ENCODE measurements around the gene PCGF3.
A peak's percentile ranks its signal among the peaks of the same experiment; 100 is the strongest.
"Not testable (repeated sequence)": the region's sequence is repeated elsewhere in the genome, so short reads cannot be mapped to it uniquely, and the experiment has no call there.

PCGF3 gene

GRCh38 chr4:742742-743311, 37.2 kb downstream of the PCGF3 start:
- DNase-seq: peak; percentile 60 to 75 (median 66)

- no peak for DNase-seq
These were observed 38.0 kb downstream of the PCGF3 start for GRCh38 chr4:743463-744211.

GRCh38 chr4:744212-744841, 38.7 kb downstream of the PCGF3 start:
- DNase-seq: no peak

DNA sequence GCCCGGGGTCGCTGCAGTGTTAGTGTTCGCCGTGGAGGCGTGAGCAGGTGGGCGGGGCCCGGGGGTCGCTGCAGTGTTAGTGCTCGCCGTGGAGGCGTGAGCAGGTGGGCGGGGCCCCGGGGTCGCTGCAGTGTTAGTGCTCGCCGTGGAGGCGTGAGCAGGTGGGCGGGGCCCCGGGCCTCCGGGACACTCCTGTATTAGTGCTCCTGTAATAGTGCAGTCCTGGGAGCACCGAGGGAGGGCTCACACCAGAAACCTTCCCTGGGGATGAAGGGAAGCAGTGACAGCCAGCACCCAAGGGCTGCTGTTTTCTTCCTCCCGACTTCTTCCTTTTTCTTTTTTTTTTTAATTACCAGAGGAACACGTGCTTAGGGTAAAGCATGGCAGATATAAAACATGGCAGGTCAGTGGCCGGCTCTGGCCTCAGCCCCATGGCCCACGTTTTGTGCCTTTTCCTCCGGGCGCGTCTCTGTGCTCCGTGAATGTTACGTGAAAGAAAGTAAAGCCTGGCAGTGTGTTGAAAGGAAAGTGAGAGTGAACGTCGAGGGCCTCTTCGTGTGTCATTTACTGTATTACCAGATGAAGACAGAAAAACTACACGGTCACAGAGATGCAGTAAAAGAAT, 42.0 kb downstream of the PCGF3 start:
- DNase-seq: no peak

DNA sequence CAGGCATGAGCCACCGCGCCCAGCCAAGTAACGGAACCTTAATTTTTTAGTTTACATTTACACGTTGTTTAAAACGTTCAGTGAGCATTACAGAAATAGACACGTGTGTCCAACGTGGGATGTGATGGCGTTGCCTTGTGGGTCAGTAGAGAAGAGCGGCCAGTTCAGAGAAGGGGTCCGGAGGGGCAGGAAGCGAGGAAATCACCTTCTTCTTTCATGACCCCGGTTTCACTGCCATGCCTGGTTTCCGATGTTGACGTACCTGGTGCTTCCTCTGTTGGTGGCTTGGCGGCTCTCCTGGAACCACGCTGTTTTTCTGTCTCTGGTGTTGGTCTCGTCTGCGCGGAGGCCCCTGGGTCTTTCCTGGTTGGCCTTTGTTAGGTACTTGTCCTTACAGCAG, 42.8 kb downstream of the PCGF3 start:
- DNase-seq: no peak

DNA sequence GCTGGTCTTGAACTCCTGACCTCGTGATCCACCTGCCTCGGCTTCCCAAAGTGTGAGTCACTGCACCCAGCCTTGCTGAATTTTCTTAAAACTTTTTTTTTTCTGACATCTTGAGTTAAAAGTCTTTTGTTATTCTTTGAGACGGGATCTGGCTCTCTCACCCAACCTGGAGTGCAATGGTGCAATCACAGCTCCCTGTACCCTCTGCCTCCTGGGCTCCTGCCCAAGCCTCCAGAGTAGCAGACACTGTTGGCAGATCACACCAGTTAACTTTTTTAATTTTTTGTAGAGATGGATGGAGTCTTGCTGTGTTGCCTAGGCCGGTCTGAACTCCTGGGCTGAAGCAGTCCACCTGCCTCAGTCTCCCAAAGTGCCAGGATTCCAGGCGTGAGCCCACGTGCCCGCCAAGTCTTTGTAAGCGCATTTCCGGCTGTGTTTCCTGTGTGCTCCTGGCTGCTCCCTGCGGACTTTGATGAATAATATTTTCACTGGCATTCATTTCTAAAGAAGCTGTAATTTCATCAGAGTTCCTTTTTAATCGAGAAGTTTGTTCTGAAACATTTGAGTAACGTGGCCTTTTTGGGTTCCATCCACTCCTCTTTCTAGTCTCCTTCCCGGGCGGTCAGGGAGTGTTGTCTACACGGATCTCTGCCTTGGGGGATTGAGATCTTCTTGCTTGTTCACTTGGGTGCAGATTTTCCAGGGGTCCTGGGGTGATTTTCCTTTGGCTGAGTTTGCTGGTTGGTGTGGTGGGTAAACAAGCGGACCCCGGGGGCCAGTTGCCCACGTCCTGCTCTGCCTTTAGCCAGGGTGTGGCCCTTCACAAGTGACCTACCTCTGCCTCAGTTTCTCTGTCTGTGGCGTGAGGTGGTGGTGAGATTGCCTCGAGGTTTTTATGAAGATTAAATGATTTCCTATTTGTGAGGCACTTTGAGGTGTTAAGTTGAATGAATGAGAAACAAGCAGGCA, 44.4 kb downstream of the PCGF3 start:
- no peak for DNase-seq

GRCh38 chr4:751676-752075, 46.0 kb downstream of the PCGF3 start:
- no peak for DNase-seq

GRCh38 chr4:752196-752861, 46.7 kb downstream of the PCGF3 start:
- no peak for DNase-seq

GRCh38 chr4:753186-753585, 47.6 kb downstream of the PCGF3 start:
- DNase-seq: not testable (repeated sequence)

- DNase-seq: no peak
These were observed 48.8 kb downstream of the PCGF3 start for GRCh38 chr4:754221-755120.

GRCh38 chr4:757111-757510, 51.5 kb downstream of the PCGF3 start:
- DNase-seq: no peak

- not testable (repeated sequence) for DNase-seq
These were observed 54.2 kb downstream of the PCGF3 start for GRCh38 chr4:759810-760209.

- no peak for DNase-seq
These were observed 55.0 kb downstream of the PCGF3 start for GRCh38 chr4:760616-761015.

- no peak for DNase-seq
These were observed 55.5 kb downstream of the PCGF3 start for GRCh38 chr4:761086-761485.

DNA sequence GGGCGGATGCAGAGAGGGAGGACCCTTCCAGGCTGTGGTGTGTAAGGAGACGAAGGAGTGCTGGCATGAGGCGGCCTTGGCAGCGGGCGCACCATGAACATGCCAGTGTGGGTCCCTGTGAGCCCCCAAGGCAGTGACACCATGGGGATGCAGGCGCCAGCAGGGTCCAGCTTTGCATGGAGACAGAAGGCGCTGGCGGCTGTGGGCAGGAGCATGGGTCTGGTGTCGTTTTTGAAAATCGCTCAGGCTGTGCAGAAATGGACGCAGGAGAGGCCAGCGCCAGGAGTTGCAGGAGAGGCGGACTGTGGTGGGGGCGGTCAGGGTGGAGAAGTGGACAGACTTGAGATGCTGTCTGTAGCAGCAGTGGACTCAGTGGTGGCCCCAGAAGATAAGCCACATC, 56.1 kb downstream of the PCGF3 start:
- DNase-seq: no peak

DNA sequence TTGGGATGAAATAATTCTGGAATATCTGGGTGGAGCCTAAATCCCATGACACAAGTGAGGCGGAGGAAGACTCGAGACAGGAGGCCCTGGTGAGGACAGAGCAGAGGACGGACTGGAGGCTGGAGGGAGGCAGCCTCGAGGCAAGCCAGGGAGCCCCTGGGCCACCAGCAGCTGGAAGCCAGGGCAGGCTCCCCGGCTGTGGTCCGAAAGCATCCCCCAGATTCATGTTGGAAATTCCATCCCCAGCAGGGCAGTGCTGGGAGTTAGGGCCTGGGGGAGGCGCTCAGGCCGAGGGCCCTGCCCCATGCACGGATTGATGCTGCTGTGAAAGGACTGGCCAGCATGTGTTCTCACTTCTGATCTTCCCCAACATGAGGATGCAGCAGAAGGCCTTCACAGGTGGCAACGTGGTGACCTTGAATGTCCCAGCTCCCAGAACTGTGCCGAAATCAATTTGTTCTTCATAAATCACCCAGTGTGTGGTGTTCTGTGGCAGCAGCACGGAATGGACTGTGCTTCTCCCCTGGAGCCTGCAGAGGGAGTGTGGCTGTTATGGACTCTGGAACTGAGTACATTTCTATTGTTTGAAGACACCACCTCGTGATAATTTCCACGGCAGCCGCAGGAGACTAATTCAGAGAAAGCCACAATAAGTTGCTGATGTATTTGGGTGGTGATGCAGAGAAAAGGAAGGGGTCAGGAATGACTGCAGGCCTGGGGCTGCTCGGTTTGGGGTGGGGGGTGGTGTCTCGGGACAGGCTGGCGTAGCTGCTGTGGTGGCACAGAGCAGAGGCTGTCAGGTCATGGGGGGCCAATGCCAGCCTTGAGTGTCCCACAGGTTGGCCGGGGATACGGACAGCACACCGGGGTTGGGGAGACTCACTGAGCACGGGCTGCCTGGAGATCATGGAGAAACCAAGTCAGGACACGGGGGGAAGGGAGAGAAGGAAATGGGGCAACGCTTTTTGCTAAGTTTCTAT, 56.9 kb downstream of the PCGF3 start:
- no peak for DNase-seq

DNA sequence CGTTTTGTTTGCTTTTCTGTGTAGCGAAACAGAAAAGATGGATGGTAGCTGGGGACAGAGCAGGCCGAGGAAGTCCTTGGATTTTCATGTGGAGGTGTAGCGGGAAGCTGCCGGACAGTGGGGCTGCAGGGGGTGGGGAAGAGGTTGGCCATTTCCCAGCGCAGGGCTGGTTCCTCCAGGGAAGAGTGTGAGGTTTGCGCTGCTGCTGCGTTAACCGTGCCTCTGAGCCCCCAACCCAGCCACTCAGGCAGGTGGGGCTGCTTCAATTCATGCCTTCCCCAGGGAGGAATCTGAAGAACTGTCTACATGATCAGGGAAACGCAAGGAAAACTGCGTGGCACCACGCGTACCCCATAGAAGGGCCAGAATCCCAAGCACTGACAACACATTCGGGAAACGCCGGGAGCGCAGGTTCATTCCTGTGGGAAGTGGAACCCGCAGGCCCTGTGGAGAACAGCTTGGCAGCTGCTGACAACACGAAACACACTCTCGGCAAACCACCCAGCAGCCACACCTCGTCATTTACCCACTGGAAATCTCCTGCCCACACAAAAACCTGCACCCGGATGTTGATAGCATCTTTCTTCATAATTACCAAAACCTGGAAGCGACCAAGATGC, 57.7 kb downstream of the PCGF3 start:
- no peak for DNase-seq

- no peak for DNase-seq
These were observed 58.3 kb downstream of the PCGF3 start for GRCh38 chr4:763922-764321.
